Measurements from ENCODE around the gene WDR86.

DNA sequence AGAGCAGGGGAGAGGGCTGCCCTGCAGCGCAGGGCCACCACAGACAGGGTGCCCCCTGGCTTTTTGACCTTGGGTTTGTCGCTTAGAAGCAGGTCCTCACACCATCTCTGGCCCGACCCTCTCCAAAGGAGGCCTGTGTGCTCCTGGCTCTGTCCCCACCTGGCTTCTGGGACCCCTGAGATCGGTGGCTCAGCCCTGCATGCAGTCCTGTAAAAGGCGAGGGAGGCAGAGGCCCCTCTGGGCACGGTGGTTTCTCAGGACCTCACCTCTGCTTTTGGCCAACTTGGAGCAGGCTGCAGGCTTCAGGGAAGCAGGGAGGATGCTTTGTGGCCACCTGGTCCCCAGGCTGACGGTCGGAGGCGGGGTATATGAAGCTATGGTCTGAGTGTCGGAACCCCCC is 21.4 kb downstream of the WDR86 start:
- TF ChIP-seq POLR2A (IDR thresholded peaks at IDR 0.05) = no peak
- TF ChIP-seq, protein P1, sequence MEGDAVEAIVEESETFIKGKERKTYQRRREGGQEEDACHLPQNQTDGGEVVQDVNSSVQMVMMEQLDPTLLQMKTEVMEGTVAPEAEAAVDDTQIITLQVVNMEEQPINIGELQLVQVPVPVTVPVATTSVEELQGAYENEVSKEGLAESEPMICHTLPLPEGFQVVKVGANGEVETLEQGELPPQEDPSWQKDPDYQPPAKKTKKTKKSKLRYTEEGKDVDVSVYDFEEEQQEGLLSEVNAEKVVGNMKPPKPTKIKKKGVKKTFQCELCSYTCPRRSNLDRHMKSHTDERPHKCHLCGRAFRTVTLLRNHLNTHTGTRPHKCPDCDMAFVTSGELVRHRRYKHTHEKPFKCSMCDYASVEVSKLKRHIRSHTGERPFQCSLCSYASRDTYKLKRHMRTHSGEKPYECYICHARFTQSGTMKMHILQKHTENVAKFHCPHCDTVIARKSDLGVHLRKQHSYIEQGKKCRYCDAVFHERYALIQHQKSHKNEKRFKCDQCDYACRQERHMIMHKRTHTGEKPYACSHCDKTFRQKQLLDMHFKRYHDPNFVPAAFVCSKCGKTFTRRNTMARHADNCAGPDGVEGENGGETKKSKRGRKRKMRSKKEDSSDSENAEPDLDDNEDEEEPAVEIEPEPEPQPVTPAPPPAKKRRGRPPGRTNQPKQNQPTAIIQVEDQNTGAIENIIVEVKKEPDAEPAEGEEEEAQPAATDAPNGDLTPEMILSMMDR (IDR thresholded peaks at IDR 0.05) = no peak
- TF ChIP-seq POLR2AphosphoS5 (IDR thresholded peaks at IDR 0.05; ENCODE audit: insufficient read depth in 1 of 2, low read depth in 1 of 2) = no peak

Measured in vagina (tissue), 2 donors.